NCI-H187 (cell line): ENCODE measurements around the gene SPOUT1.
A peak's percentile ranks its signal among the peaks of the same experiment; 100 is the strongest.

Experiments used
- DNase-seq, 2 experiments: peaks; one replicate each; lab custom pipeline; 2025; lab: John Stamatoyannopoulos, UW

The SPOUT1 gene

DNA sequence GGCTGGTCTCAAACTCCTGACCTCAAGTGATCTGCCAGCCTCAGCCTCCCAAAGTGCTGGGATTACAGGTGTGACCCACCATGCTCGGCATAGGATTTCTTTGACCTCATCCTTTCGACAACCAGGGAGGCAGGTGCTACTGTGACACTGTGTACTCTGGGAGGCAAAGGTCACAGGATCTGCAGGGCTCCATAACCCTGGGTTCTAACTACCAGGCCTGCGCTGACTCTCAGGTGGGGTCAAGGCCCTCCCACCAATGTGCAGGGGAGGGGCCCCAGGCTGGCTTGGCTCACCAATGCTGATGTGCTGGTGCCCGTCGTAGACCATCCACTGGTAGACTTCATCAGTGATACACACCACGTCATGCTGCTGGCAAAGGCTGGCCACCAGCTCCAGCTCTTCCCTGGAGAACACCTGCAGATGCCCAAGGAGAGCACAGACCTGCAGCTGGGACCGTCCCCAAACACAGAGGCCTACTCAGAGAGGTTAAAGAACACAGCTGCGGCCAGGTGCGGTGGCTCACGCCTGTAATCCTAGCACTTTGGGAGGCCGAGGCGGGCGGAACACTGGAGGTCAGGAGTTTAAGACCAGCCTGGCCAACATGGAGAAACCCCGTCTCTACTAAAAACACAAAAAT lies 7.0 kb upstream of the SPOUT1 start:
- no peak for DNase-seq

DNA sequence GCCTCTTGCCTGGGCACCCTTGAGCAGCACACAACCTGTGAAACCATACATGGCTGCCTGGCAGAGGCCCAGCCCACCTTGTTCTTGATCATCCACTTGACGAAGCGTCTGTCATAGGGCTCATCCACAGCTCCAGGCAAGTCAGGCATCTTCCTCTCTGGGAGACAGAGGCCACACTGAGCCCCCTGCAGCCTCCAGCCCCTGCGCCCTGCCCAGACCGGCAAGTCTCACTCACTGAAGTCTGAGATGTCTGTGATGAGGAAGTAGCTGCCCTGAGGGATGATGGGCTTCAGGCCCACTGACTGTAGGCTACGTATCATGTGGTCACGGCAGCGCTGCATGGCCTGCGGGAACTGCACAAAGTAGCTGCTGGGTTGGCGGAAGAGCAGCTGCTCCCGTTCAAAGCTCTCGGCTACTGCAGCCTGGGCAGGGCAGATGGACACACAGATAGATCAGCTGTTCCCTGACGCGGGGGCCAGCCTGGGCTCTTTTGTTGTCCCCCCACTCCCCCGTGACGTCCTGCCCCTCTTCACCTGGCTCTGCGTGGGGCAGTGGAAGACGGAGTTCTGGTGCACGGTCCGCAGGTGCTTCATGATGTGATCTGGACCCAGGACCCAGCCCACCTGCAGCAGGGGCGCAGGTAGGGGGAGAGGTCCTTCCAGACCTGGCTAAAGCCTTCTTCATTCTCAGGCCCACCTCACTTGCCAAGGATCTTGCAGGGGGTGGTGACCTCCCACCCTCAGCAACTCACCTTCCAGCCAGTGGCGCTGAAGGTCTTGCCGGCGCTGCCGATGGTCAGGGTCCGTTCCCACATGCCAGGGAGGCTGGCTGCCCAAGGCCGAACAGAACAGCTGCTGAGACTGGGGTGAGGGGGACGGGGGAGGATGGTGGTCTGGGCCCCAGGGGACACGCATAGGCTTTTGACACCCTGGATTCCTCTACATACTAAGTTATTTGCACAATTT lies 5.9 kb upstream of the SPOUT1 start:
- DNase-seq, result no peak

DNA sequence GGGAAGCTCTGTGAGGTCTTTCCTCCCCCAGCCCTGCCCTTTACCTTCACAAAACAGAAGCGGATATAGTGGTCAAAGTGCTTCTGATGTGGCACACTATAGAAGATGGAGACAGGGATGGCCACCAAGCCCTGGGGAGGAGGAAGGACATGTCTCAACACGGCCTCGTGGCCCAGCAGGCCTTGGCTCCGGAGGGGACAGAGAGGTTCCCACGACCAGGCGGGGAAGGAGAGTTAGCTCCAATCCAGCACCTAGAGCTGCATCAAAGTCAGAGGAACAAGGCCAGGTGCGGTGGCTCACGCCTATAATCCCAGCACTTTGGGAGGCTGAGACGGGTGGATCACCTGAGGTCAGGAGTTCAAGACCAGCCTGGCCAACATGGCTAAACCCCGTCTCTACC lies 4.1 kb upstream of the SPOUT1 start:
- DNase-seq, result no peak

DNA sequence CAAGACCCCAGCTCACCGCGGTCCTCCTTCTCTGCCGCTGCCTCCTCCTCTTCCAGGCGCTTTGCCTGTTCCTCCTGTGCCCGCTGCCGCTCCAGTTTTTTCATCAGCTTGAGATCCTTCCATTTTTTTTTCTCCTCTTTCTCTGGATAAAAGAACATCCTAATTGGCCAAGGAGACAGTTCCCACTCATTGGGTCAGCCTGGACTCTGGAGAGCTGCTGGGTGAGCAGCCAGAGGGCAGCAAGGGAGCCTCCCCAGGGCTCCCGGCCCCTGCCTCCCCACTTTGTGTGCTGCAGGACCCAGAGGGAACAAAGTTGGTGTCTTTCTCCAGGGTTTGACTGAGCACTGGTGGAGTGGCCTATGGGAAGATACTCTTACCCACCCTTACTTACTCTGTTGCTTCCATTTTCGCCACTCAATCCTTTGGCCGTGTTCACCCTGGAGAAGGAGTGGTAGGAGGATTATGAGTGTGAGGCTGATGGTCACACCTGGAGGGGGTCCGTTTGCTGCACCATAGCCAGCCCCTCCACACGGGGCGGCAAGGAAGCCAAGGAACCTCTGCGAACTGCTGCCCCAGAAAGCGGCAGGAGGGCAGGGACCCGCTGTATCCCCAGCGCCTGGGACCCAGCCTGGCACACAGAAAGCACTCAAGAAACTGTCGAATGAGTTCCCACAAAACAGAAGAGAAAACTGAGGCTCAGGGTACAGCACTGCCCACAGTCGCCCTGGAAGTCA lies 708 bp downstream of the SPOUT1 start:
- no peak for DNase-seq

DNA sequence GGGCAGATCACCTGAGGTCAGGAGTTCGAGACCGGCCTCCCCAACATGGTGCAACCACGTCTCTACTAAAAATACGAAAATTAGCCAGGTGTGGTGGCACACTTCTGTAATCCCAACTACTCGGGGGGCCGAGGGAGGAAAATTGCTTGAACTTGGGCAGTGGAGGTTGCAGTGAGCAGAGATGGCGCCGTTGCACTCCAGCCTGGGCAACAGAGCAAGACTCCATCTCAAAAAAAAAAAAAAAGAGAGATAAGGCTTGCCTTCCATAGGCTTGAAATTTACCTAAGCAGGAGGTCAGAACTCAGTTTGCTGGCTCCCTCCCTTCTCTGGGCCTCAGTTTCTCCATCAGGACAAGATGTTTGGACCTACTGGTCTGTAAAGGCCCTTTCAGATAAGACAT lies 1.3 kb downstream of the SPOUT1 start:
- no peak for DNase-seq

DNA sequence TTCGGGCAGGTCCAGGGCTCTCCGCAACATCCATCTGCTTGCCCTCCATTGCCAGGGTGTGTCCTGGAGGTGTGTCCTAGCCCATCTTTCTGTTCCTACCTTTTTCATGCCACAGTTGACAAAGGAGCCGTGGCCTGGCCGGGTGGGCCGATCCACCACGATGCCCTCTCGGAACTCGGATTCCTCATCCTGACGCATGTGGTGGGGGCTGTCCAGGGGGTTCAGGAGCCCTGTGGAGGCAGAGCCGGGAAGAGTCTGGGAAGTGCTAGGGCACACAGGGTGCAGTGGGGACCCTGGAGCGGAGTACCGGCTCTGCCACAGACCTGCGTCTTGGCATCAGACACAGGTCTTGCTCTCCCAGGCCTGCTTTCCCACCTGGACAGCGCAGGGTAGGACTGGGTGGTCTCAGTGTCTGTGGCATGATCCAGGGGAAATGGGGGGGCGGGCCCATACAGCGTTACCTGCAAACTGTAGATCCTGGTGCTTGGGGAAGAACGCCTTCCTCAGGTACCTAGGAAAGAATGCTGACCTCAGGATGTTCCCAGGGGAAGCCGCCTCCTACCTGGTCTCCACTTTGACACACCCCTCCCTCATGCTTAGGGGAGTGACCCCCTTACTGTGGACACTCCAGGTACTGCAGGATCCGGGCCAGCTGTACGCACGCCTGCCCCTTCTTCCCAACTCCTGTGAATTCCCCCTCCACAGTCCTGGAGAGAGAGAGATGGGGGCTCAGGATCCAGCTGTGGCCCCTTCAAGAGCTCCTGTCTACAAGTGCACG lies 3.5 kb downstream of the SPOUT1 start:
- no peak for DNase-seq

DNA sequence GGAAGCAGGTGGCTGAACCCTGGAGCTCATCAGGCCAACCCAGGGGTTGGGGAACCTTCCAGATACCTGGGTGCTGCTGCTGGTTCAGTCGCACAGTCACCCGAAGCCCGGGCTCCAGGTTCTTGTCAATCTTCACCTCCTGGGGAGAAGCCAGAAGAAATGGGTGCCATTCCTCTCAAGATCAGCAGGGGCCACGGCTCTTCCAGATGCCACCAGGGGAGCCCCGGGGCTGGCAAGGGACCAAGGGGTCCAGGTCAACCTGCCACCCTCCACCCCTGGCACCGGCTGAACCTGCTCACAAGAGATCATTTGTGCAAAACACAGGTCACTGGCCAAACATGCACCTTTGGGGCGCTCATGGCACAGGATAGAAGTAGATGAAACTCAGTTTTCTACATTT lies 4.7 kb downstream of the SPOUT1 start:
- DNase-seq, result no peak

DNA sequence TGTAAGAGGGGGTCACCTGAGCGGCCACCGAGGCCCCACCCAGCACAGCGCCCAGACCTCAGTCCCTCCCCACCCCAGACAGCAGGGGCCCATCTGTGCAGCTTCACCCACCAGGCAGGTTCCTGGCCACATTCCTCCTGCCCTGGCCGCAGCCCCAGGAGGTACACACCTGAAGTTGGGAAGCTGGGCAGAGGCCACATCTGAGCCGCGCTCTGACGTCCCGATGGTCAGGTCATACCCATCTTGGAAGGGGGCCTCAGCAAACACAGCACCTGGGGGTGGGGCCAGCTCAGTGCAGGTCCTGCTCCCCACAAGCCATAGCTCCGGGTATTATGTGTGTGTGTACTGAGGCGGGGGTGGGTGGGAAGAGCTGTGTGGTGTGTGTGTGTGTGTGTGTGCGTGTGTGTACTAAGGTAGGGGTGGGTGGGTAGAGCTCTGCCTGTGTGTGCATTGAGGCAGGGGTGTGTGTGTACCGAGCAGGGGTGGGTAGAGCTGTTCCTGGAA lies 5.6 kb downstream of the SPOUT1 start:
- DNase-seq, result no peak

DNA sequence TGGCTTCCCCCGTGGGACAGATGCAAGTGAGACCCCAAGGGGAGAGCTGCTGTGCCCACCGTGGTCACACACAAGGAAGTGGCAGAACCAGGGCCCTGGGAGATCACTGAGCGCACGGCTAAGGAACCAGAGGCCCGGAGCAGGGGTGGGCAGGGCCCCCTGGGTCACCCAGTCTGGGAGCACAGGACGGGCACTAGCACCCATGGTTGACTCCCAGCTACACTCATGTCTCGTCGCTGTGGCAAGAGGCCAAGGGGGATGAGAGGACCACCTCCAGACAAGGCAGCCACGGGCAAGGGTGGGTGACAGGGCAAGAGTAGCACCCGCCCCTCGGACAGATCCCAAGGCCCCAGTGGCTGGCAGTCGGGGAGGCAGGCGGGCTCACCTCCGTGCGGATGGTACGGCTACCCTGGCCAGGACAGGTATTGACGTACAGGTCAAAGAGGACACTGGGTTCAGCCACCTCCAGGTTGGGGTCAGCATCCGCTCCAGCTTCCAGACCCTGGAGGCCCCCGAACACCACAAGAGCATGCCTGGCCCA lies 6.2 kb downstream of the SPOUT1 start:
- DNase-seq, result no peak

DNA sequence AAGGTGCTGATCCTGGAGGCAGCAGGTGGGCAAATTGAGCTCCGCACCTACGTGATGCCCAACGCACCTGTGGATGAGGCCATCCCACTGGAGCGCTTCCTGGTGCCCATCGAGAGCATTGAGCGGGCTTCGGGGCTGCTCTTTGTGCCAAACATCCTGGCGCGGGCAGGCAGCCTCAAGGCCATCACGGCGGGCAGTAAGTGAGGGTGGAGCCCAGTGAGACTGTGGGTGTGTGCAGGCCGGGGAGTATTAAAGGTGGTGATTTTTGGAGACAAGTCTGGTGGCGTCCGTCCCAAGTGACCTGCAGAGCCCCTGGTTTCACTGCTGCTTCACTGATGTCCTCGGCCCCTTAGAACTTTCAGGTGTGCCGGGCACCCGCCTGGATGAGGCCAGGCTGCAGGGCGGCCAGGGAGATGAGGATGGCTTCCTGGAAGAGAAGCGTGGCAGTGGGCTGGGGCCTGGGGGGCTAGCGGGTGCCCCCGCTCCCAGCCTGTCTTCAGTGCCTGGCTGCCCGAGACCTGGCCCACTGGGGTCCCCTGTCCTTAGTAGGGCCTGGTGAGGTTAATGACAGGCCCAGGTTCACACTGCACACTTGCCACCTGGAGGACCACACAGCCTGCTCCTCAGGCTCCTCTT lies 7.1 kb downstream of the SPOUT1 start:
- no peak for DNase-seq

DNA sequence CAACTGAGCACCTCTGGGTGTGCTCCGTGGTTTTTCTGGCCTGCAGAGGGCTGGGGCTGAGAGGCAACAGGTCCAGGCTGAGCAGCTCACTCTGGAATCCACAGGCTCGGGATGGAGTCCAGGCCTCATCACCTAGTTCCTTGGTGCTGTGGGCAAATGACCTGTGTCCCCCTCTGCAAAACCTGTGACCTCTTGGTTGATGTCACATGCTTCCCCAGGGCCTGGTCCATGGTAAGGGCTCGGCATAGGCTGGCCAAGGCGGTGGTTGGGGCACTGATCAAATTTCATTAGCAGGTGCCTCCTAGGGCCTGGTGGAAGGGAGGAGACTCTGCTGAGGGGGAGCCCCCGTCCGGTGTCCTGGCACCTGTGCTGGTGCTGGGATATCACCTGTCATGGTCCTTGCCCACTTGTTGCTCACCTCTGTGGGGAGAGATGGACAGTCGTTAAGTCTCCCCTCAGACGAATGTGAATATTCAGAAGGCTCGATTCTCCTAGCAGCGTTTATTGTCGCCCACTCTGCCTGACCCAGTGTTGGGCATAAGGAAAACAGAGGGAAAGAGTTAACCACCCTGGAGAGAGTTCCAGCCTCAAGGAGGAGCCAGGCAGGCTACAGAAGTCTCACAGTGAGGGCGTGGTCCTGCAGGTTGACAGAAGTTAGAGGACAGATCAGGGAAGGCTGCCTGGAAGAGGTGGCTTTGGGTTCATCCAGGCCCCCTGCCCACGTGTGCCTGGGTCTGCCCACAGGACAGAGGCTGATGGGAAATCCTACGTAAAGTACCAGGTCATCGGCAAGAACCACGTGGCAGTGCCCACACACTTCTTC lies 7.8 kb downstream of the SPOUT1 start:
- DNase-seq, result no peak

DNA sequence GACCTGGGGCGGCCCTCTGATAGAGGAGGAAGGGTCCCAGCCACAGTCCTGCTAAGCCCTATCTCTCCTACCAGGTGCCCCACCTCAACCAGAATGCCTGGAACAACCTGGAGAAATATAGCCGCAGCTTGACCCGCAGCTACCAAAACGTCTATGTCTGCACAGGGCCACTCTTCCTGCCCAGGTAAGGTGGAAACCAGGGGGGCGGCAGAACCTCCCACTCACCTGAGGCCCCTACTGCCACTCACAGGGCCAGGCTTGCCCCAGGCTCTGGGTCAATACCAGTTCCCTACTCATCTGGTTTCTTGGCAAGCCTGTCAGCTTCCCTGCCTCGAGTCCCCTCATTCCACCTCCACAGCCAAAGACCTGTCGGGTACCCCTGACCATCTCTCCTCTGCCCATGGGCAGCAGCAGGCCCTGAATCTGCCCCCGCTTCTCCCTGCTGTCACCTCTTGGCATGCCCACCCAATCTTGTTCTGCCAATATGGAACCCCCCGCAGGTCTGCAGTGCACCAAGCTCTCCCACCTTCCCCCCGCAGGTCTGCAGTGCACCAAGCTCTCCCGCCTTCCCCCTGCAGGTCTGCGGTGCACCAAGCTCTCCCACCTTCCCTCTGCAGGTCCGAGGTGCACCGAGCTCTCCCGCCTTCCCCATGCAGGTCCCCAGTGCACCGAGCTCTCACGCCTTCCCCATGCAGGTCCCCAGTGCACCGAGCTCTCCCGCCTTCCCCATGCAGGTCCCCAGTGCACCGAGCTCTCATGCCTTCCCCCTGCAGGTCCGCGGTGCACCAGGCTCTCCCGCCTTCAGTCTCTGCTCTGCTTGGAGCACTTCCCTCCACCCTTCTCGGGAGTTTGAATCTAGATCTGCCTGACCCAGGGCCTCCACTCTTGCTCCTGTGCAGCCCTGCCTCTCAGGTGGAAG lies 8.7 kb downstream of the SPOUT1 start:
- no peak for DNase-seq

DNA sequence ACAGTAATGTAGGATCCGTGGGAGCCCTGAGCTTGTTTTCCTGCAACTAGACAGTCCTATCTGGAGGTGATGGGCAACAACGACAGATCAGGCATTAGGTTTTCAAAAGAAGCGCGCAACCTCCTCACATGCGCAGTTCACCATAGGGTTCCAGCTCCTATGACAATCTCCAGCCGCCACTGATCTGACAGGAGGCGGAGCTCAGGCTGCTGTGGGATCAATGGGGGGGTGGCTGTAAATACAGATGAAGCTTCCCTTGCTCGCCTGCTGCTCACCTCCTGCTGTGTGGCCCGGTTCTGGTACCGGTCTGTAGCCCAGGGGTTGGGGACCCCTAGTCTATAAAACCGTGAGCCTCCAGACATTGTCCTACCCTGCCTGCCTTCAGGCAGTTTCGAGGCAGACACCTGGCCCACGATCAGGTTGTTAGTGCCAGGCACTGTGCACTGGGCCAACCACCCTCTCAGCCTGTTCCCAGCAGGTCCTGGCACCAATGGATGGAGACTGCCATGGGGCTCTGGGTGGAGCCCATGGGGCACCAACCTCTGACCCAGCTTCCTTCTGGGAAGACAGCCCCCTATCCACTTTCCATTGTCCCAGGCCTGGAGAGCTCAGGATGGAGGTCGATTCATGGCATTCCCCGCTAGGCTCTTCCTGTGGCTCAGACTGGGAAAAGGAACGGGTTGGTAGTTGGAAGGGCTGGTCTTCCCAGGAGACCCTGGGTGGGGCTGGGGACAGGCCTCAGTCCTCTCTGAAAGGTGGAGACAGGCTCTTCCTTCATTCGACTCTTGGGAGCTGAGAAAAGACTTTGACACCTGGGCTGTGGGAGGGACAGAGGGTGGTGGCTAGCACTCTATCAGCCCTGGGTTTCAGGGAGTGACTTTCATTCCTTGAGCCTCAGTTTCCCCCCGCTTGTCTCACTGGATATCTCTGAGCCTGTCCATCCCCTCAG lies 9.6 kb downstream of the SPOUT1 start:
- DNase-seq, result peak; percentile 34 to 42

DNA sequence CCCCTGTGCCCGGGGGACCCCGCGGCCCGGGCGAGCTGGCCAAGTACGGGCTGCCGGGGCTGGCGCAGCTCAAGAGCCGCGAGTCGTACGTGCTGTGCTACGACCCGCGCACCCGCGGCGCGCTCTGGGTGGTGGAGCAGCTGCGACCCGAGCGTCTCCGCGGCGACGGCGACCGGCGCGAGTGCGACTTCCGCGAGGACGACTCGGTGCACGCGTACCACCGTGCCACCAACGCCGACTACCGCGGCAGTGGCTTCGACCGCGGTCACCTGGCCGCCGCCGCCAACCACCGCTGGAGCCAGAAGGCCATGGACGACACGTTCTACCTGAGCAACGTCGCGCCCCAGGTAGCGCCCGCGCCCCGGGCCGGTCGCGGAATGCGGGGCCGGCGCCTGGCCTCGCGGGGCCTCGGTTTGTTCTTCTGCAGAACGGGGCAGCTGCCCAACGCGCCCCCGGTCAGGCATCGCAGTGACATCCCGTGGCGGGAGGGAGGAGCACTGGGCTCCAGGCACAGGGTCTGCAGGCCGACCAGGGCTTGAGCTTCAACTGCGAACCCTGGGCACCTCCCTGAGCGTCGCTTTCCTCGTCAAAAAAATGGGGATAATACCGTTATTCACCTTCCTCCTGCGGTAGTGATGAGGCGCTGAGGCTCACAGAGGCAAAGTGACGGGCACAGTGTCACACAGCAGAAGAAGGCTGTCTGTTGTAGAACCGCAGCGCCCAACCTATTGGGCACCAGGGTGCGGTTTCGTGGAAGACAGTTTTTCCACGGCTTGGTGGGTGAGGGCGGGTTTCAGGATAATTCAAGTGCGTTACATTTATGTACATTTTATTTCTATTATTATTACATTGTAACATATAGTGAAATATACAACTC lies 10.5 kb downstream of the SPOUT1 start:
- DNase-seq, result peak in 1 of 2 experiments; percentile 42

DNA sequence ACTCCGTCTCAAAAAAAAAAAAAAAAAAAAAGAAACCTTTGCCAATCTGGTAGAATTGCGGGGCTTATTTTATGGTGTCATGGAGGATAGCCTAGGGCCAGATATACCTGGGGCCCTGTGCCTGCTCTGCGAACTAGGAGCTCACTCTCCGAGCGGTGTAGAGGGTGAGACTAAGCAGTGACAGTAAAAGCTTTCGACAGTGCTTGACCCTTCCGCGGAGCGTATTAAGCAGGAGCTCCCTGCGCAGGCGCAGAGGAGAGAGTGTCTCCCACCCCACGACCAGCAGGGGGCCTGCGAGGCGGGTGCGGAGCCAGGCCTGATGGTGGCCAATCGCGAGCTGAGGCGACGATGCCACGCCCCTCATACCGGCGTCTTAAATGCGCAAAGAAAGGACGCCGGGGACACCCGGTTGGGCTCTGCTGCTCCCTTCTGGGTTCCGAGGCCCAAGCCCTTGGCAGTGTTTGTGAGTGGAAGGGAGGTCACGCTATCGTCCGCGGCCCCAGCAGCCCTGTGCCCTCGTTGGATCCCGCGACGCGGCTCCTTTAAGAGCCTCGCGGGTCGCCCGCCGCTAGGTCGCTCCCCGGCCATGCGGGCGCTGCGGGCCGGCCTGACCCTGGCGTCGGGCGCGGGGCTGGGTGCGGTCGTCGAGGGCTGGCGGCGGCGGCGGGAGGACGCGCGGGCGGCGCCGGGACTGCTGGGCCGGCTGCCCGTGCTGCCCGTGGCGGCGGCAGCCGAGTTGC lies 11.3 kb downstream of the SPOUT1 start, which contains the start of gene ENDOG:
Gene ENDOG (plus strand): TSS at position 402 of the 740 bp plus-strand sequence. CDS start 185 bp downstream, at position 587.
- peak; percentile 87 to 88 for DNase-seq

DNA sequence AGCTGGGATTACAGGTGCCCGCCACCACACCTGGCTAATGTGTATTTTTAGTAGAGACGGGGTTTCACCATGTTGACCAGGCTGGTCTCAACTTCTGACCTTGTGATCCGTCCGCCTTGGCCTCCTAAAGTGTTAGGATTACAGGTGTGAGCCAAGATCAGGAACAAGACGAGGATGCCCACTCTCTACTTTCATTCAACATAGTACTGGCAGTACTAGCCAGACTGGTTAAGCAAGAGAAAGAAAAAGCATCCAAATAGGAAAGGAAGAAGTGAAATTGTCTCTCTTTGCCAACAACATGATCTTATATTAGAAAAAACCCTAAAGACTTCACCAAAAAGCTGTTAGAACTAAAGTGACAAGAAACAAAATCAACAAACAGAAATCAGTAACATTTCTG lies 18.7 kb downstream of the SPOUT1 start:
- DNase-seq, result no peak
